SU-DHL-6 (cell line): ENCODE measurements around the gene SAP30L.

Experiments
- CTCF ChIP-seq: fragments of 200-600 bp; sonication (generic); IDR thresholded peaks from one replicate; pipeline ENCODE4 v1.5.1; 2017; ENCODE audit warnings: antibody characterized with exemption, mild to moderate bottlenecking, low read length, moderate library complexity; ENCODE audit not compliant: insufficient read depth, poor library complexity, severe bottlenecking
- EZH2phosphoT487 ChIP-seq: fragments of 200-600 bp; sonication (generic), shearing (Covaris generic); conservative IDR thresholded peaks from 2 replicates; pipeline ENCODE4 v1.6.1; 2018; ENCODE audit warnings: mild to moderate bottlenecking, antibody characterized with exemption, low read length, moderate library complexity, mixed read lengths

DNA sequence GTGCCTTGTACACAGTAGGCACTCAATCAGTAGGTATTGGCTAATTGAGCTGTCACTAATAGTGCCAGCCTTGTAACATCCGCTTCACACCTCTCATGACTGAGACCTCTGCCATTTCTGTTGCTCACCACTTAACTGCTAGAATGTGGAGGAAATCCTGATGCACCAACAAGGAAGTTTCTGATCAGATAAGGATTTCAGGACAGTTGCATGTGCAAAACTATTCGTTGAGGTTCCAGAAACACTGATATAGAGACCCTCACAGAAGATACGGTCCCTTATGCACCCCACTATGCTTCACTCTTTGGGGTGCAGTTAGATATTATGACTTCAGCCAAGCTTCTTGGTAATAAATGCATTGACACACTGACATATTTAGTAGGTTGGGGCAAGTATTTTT, 10.7 kb downstream of the SAP30L start:
- TF ChIP-seq CTCF, result no peak
- TF ChIP-seq EZH2phosphoT487, result no peak
